GM12891 (cell line): ENCODE data around the gene NPHP4.
"Not testable (repeated sequence)": the region's sequence is repeated elsewhere in the genome, so short reads cannot be mapped to it uniquely, and the experiment has no call there.

Experiments used
- DNase-seq: peaks from one replicate; pipeline ENCODE4 v3.0.0; 2011; ENCODE audit warnings: low spot score; ENCODE audit not compliant: insufficient read length
- FAIRE-seq: peaks from 2 replicates; lab custom pipeline; 2011; peaks lifted over from hg19 to GRCh38; lab: Jason Lieb, UNC
- PAX5 ChIP-seq: IDR thresholded peaks from 2 replicates; pipeline ENCODE4 v1.6.1; 2011; ENCODE audit warnings: low read length, moderate library complexity, mild to moderate bottlenecking; ENCODE audit not compliant: insufficient read depth, severe bottlenecking
- POLR2A ChIP-seq: IDR thresholded peaks from 2 replicates; pipeline ENCODE4 v1.6.1; 2011; ENCODE audit warnings: low read depth, low read length, control low read depth
- POLR2AphosphoS5 ChIP-seq: IDR thresholded peaks from 2 replicates; pipeline ENCODE4 v1.6.1; 2011; ENCODE audit warnings: low read depth, low read length, control low read depth
- POU2F2 ChIP-seq: IDR thresholded peaks from 2 replicates; pipeline ENCODE4 v1.6.1; 2011; ENCODE audit warnings: low read depth, mild to moderate bottlenecking, control low read depth, low read length, moderate library complexity
- SPI1 ChIP-seq: IDR thresholded peaks from 2 replicates; pipeline ENCODE4 v1.6.1; 2011; ENCODE audit warnings: low read depth, low read length, control low read depth
- TAF1 ChIP-seq: IDR thresholded peaks from 2 replicates; pipeline ENCODE4 v1.6.1; 2011; ENCODE audit warnings: low read depth, low read length, control low read depth

Gene NPHP4

DNA sequence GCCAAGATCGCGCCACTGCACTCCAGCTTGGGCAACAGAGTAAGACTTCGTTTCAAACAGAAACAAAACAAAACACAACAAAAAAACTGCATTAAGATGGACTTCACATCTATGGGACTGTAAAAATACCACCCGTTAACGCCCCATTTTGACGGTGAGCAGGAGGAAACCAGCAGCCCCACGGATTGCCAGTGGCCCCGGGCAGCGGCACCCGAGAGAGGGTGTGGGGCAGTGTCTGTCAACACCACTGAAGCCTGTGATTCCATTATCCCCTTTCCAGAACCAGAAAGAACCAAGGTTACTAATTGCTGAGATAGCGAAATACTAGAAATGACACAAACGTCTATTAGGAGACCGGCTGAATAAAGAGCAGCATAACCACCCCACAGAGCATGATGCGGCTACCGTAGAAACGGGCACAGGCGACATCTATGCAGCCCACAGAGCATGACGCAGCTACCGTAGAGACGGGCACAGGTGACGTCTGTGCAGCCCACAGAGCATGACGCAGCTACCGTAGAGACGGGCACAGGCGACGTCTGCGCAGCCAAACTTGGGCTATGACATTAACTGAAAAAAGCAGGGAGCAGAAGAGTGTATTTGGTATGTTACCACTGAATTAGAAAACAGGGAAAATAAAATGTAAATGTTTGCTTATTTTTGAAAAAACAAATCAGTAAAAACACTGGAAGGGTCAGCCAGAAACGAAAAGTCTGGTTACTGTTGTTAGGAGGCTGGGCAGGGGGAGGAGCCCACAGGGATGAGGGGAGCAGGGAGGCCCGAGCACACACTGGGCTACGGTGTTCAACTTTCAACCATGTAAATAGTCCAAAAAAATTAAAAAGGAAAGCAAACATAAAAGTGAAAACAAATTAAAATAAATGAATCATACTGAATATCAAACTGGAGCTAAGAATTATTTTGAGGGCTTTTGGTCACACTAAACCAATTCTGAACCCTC lies 96.5 kb downstream of the NPHP4 start:
- DNase-seq (no peak), FAIRE-seq (no peak)
- TF ChIP-seq PAX5 = no peak
- no peak for TF ChIP-seq POU2F2
- no peak for TF ChIP-seq POLR2AphosphoS5
- TF ChIP-seq POLR2A = no peak
- TF ChIP-seq TAF1 = no peak
- TF ChIP-seq SPI1 = no peak

DNA sequence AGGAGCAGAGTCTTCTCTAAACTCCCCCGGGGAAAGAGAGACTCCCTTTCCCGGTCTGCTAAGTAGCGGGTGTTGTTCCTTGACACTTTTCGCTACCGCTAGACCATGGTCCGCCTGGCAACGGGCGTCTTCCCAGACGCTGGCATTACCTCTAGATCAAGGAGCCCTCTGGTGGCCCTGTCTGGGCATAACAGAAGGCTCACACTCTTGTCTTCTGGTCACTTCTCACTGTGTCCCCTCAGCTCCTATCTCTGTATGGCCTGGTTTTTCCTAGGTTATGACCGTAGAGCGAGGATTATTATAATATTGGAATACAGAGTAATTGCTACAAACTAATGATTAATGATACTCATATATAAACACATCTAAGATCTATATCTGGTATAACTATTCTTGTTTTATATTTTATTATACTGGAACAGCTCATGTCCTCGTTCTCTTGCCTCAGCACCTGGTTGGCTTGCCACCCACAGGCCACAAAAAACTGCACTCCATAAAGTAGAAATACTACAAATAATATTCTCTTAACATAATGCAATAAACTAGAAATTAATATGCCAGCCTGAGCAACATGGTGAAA lies 98.4 kb downstream of the NPHP4 start:
- FAIRE-seq, DNase-seq: not testable (repeated sequence)

DNA sequence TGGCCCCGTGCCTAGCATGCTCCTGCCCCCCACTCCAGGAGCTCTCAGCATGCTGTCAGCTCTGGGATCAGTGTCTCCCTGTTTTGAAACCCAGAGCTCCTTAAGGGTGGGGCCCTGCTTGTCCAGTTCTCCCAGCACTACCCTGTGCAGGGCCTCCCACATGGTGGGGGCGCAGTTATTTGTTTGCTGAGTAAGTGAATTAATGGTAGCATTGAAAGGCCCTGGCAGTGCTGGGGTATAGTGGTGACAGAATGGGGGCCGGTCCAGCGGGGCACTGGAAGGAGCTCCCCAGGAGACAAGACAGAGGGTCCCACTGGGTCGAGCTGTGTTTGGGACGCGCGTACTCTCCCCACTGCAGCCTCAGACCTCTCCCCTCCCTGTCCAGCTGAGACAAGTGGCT lies 99.9 kb downstream of the NPHP4 start:
- FAIRE-seq (no peak), DNase-seq (no peak)
- TF ChIP-seq POU2F2 (no peak), POLR2AphosphoS5 (no peak), POLR2A (no peak), TAF1 (no peak), PAX5 (no peak), SPI1 (no peak)

DNA sequence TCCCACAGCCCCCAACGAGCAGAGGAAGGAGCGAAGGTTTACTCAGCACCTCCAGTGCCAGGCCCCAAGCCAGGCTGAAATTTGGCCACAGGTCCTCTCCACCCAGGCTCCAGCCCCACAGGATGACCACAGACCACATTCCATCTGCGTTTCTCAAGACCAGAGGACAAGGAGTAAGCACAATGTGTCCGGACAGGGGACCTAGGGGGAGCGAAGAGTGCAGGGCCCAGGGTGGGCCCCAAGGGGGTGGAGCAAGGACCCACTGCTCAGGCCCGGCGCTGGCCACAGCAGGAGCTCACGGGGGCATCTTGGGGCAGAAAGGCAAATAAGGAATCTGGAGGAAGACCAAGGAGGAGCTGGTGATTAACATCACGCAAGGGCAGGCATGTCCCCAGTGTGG lies 100.5 kb downstream of the NPHP4 start:
- no peak for DNase-seq
- no peak for FAIRE-seq
- TF ChIP-seq PAX5 = no peak

- FAIRE-seq (no peak), DNase-seq (no peak)
- TF ChIP-seq POLR2A = no peak
- TF ChIP-seq SPI1 = no peak
- TF ChIP-seq POU2F2 = no peak
- TF ChIP-seq POLR2AphosphoS5 = no peak
- TF ChIP-seq TAF1 = no peak
- no peak for TF ChIP-seq PAX5
Measured at GRCh38 chr1:5891137-5891536, 101.1 kb downstream of the NPHP4 start.

DNA sequence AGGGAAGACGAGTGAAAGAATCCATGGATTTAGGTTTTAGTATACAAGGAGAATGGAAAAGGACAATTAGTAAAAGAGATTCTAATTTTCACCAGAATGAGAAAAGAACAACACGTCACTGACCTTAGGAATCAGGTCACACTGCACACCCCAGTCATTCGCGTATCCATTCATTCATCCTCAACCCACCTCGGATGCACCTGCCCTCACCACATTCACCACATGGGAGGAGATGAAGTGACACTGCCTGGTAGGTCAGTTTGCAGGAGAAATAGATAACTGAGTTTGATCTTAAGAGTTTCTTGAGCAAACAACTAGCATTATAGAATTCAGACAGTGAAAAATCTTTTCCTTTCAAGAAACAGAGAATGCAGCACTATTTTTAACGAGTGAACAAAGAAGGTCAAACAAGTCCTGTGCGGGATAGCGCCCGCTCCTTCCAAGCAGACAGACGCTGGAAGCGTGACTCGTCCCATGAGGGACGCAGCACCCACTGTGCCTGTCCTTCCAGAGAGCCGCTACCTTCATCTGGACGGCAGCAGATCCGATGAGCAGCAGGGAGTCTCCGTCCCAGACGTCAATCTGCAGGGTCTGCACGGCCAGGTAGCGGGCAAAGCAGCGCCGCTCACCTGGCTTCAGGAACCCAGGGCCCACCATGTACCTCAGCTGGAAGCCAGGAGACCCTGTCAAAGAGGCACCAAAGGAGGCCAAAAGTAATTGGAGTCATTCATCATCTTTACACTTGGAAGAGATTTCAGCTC lies 101.7 kb downstream of the NPHP4 start:
- TF ChIP-seq TAF1 (no peak), POU2F2 (no peak), POLR2AphosphoS5 (no peak), PAX5 (no peak), SPI1 (no peak), POLR2A (no peak)
- FAIRE-seq = no peak
- no peak for DNase-seq

DNA sequence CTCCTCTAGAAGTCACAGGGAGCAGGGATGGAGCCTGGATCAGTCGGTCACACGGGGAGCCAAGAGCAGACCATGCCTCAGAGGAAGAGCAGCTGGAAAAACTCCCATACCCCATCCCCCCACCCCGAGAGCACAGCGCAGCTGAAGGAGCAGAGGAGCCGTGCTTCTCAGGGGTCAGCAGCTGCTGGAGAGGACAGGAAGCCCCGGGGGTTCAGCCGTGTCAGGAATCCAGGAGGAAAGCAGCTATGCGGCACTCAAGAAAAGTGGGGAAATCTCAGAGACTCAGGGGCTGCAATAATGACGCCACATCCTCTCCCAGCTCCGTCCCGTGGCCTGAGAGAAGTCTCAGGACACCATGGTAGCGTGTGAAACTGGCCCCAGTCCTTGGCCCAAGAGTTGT lies 102.3 kb downstream of the NPHP4 start:
- DNase-seq = no peak
- FAIRE-seq = no peak
- TF ChIP-seq POLR2A (no peak), POU2F2 (no peak), SPI1 (no peak)

DNA sequence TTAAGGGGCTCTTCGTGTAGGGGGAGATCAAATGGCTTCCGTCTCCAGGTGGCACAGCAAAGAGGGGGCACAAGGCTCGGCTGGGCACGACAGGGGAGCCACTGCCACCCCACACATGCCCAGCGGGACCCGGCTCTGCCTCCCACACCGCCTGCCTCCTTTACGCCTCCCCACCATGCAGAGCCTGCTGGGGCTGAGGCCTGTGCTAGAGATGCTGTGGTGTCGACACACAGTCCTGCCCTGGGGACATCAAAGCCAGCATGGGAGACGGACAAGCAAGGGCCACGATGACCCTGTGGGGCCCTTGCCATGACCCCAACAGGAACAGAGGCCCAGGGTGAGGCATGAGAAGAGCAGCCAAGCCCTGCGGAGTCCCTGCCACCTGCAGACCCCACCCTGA lies 102.8 kb downstream of the NPHP4 start:
- no peak for DNase-seq
- FAIRE-seq = no peak
- TF ChIP-seq POLR2A (no peak), POU2F2 (no peak), PAX5 (no peak), SPI1 (no peak), POLR2AphosphoS5 (no peak), TAF1 (no peak)

DNA sequence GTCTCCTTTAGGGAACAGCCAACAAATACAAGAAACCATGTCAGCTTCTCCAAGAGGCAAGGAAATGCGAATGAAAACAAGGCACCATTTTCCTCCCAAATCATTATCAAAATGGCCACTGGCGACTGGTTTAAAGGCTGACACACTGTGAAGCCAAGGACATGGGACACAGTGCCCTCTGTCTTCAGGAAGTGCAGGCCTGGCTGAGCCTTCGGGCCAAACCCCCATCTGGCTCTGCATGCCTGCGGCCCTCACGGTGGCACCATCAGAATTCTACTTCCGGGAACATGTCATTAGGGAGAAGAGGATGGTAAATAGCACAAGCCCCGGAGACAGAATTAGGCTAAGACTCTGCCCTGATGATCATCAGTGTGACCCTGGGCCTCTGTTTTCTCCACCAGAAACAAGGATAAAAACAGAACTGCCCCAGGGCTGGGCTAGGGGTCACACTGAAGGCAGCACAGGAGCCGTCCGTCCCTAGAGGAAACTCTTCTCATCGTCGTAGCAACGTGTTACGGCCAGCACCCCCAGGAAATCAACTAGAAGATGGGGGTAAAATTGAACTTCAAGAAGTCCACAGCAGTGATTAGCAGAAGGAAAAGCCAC lies 103.5 kb downstream of the NPHP4 start:
- DNase-seq = no peak
- no peak for FAIRE-seq
- TF ChIP-seq POLR2A (no peak), TAF1 (no peak), PAX5 (no peak), POU2F2 (no peak), POLR2AphosphoS5 (no peak), SPI1 (no peak)

DNA sequence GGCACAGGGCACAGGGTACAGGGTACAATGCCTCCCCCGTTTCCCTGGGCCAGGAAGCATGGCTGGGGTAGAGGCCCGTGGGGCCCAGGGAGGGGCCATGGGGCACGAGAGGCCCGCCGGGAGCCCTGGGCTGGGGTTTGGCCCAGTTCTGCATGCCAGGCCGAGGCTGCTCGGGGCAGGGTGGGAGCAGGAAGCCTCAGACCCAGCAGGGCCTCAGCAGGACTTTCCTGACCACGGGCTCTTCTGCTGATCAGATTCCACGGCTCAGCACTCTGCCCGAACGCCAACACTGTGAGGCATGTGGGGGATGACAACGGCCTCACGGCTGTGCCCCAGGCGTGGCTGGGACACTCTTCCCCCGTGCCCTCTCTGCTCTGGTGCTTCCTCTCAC lies 104.3 kb downstream of the NPHP4 start:
- TF ChIP-seq PAX5 = no peak
- TF ChIP-seq POLR2AphosphoS5 = no peak
- TF ChIP-seq SPI1 = no peak
- TF ChIP-seq TAF1 = no peak
- TF ChIP-seq POU2F2 = no peak
- TF ChIP-seq POLR2A = no peak
- FAIRE-seq (no peak), DNase-seq (no peak)
